ENCODE data around the gene ENO1. TPM values are rescaled to one million over a fixed set of nuclear protein-coding genes. Genes with fewer than 3 reads are reported as not detected.
A peak's percentile ranks its signal among the peaks of the same experiment; 100 is the strongest.
"Not testable (repeated sequence)": the region's sequence is repeated elsewhere in the genome, so short reads cannot be mapped to it uniquely, and the experiment has no call there.

The ENO1 gene
- total and polyA plus RNA-seq, 9 of the 15 experiments (the other 6 are each of a cell fraction or from before 2014, with no cell fraction given) = 2,249 to 7,472 (median 2,868) TPM

- H3K9me1 ChIP-seq (ENCODE audit: control insufficient read depth, insufficient read depth, low read length); H3K36me3 ChIP-seq (ENCODE audit: control insufficient read depth, insufficient read depth, low read length); H3K9ac ChIP-seq (ENCODE audit: insufficient read depth in 1 of 2, low read depth in 2 of 2, low read length in 2 of 2); H2AFZ ChIP-seq (ENCODE audit: low read depth, low read length); H3K4me2 ChIP-seq (ENCODE audit: insufficient read depth, low read length); FAIRE-seq; BruUV-seq (replicated peaks); CTCF ChIA-PET (ENCODE audit: low intra/inter-chr PET ratio); H4K20me1 ChIP-seq (replicated peaks; ENCODE audit: control insufficient read depth, insufficient read depth, low read length); ATAC-seq; intact Hi-C loops (cut with micrococcal nuclease); H3K4me3 ChIP-seq; H3K27ac ChIP-seq (ENCODE audit: extremely low read depth, low read depth, low read length); DNase-seq (ENCODE audit: extremely low read depth in 1 of 4, low spot score in 3 of 4); H3K9me3 ChIP-seq (replicated peaks; ENCODE audit: control insufficient read depth, insufficient read depth, low read depth, low read length); in situ Hi-C loops (cut with MboI): not testable (repeated sequence)
- WGBS (ENCODE audit: insufficient coverage, low coverage, missing lambda C conversion rate) = 43% methylated on average over 13 of the region's 13 CpGs
- POLR2A ChIA-PET = interaction anchor here (0.9 to 1.2 kb wide), 2 partner anchors 8 to 65 kb away, joined by 3 to 5 read pairs; no protein-coding TSS in a partner anchor
- Histone ChIP-seq H3K4me1 (replicated peaks in 1 of 2; ENCODE audit: control insufficient read depth in 2 of 2, insufficient read depth in 2 of 2, low read length in 2 of 2) (peaks cover 12 to 20% of the 10 kb centered on the region in 2 experiments), H3K79me2 (ENCODE audit: control insufficient read depth, insufficient read depth, low read length) (peaks cover 11% of the 10 kb centered on the region; the same call in 2 of the 3 replicates), H3K27me3 (ENCODE audit: control insufficient read depth in 2 of 2, insufficient read depth in 2 of 2, low read length in 2 of 2) (peaks cover 4 to 14% of the 10 kb centered on the region in 2 experiments; a peak in 3 of 5 replicates)
These were observed 5.6 kb upstream of the ENO1 start for GRCh38 chr1:8884105-8884504.

- H2AFZ ChIP-seq (ENCODE audit: low read depth, low read length) = no peak overlapping the region
- no peaks in the 10 kb centered on the region for H3K9me3 ChIP-seq (replicated peaks; ENCODE audit: control insufficient read depth, insufficient read depth, low read depth, low read length)
- peaks cover 4 to 14% of the 10 kb centered on the region in 2 experiments; a peak in 3 of 5 replicates for H3K27me3 ChIP-seq (ENCODE audit: control insufficient read depth in 2 of 2, insufficient read depth in 2 of 2, low read length in 2 of 2)
- H3K9ac ChIP-seq (ENCODE audit: insufficient read depth in 1 of 2, low read depth in 2 of 2, low read length in 2 of 2) = peak overlapping the region in 1 of 2 experiments; percentile 33; a peak in 1 of 4 replicates
- no peak overlapping the region for H3K4me3 ChIP-seq
- H3K79me2 ChIP-seq (ENCODE audit: control insufficient read depth, insufficient read depth, low read length) = peaks cover 17% of the 10 kb centered on the region
- no peaks in the 10 kb centered on the region for H4K20me1 ChIP-seq (replicated peaks; ENCODE audit: control insufficient read depth, insufficient read depth, low read length)
- BruUV-seq (replicated peaks) = no TSS peak
- ATAC-seq (no peak), DNase-seq (ENCODE audit: extremely low read depth in 1 of 4, low spot score in 3 of 4) (no peak), FAIRE-seq (no peak)
- TF ChIP-seq E2F3 (CRISPR knock-in tag; IDR thresholded peaks at IDR 0.05) (no peak), SMARCB1 (IDR thresholded peaks at IDR 0.05; ENCODE audit: insufficient read length, low read depth) (no peak), ESRRB (CRISPR knock-in tag; IDR thresholded peaks at IDR 0.05; ENCODE audit: borderline replicate concordance) (no peak), PRDM10 (IDR thresholded peaks at IDR 0.05; ENCODE audit: partially characterized antibody) (no peak), NR3C1 (CRISPR knock-in tag; IDR thresholded peaks at IDR 0.05) (no peak), ZNF224 (CRISPR knock-in tag; IDR thresholded peaks at IDR 0.05) (no peak)
- no peaks in the 10 kb centered on the region for H3K36me3 ChIP-seq (ENCODE audit: control insufficient read depth, insufficient read depth, low read length)
- H3K4me2 ChIP-seq (ENCODE audit: insufficient read depth, low read length) = no peak overlapping the region
- in situ Hi-C loops (cut with MboI) = no loop called here
- intact Hi-C loops (cut with micrococcal nuclease) = no loop called here
- 8% methylated on average over 3 of the region's 3 CpGs for WGBS (ENCODE audit: insufficient coverage, low coverage, missing lambda C conversion rate)
- H3K27ac ChIP-seq (ENCODE audit: extremely low read depth, low read depth, low read length) = no peak overlapping the region
- peaks cover 18 to 20% of the 10 kb centered on the region in 2 experiments for H3K4me1 ChIP-seq (replicated peaks in 1 of 2; ENCODE audit: control insufficient read depth in 2 of 2, insufficient read depth in 2 of 2, low read length in 2 of 2)
- ChIA-PET CTCF (ENCODE audit: low intra/inter-chr PET ratio) (no interaction called here), POLR2A (interaction anchor here (0.8 to 1.2 kb wide), 3 partner anchors 9 to 194 kb away, joined by 3 to 5 read pairs (median 3); no protein-coding TSS in a partner anchor)
- no peaks in the 10 kb centered on the region for H3K9me1 ChIP-seq (ENCODE audit: control insufficient read depth, insufficient read depth, low read length)
These were observed 5.0 kb upstream of the ENO1 start for GRCh38 chr1:8883491-8883890.
